ENCODE measurements around the gene PTPRM.
A peak's percentile ranks its signal among the peaks of the same experiment; 100 is the strongest.

The PTPRM gene

GRCh38 chr18:7814754-7815315 lies 247.7 kb downstream of the PTPRM start:
- H3K4me3 ChIP-seq (ENCODE audit: low read length) = no peak overlapping the region
- H3K36me3 ChIP-seq (ENCODE audit: insufficient read depth, low read length) = no peaks in the 10 kb centered on the region
- H3K9me3 ChIP-seq (replicated peaks; ENCODE audit: low read length) = peaks cover 2% of the 10 kb centered on the region
- no peaks in the 10 kb centered on the region for H3K27me3 ChIP-seq (ENCODE audit: control insufficient read depth, insufficient read depth, low read length)
- H3K4me2 ChIP-seq (ENCODE audit: low read length) = no peak overlapping the region
- H3K9ac ChIP-seq (ENCODE audit: low read depth, low read length) = no peak overlapping the region
- peaks cover 19% of the 10 kb centered on the region for H3K4me1 ChIP-seq (ENCODE audit: control insufficient read depth, insufficient read depth, low read length)

GRCh38 chr18:7815787-7816186 lies 248.7 kb downstream of the PTPRM start:
- Histone ChIP-seq H3K36me3 (ENCODE audit: insufficient read depth, low read length) (no peaks in the 10 kb centered on the region), H3K9ac (ENCODE audit: low read depth, low read length) (no peak overlapping the region), H3K27me3 (ENCODE audit: control insufficient read depth, insufficient read depth, low read length) (no peaks in the 10 kb centered on the region), H3K4me2 (ENCODE audit: low read length) (no peak overlapping the region), H3K4me3 (ENCODE audit: low read length) (no peak overlapping the region), H3K4me1 (ENCODE audit: control insufficient read depth, insufficient read depth, low read length) (peaks cover 19% of the 10 kb centered on the region), H3K9me3 (replicated peaks; ENCODE audit: low read length) (peaks cover 2% of the 10 kb centered on the region)

GRCh38 chr18:7817575-7818230 lies 250.6 kb downstream of the PTPRM start:
- Histone ChIP-seq H3K4me1 (ENCODE audit: control insufficient read depth, insufficient read depth, low read length) (peaks cover 12% of the 10 kb centered on the region), H3K9ac (ENCODE audit: low read depth, low read length) (no peak overlapping the region), H3K36me3 (ENCODE audit: insufficient read depth, low read length) (no peaks in the 10 kb centered on the region), H3K4me2 (ENCODE audit: low read length) (no peak overlapping the region), H3K4me3 (ENCODE audit: low read length) (no peak overlapping the region), H3K9me3 (replicated peaks; ENCODE audit: low read length) (peaks cover 2% of the 10 kb centered on the region), H3K27me3 (ENCODE audit: control insufficient read depth, insufficient read depth, low read length) (no peaks in the 10 kb centered on the region)

GRCh38 chr18:7821784-7822183 lies 254.7 kb downstream of the PTPRM start:
- H3K9ac ChIP-seq (ENCODE audit: low read depth, low read length) = no peak overlapping the region
- H3K4me1 ChIP-seq (ENCODE audit: control insufficient read depth, insufficient read depth, low read length) = peaks cover 7% of the 10 kb centered on the region
- H3K9me3 ChIP-seq (replicated peaks; ENCODE audit: low read length) = no peaks in the 10 kb centered on the region
- H3K36me3 ChIP-seq (ENCODE audit: insufficient read depth, low read length) = no peaks in the 10 kb centered on the region
- H3K4me3 ChIP-seq (ENCODE audit: low read length) = no peak overlapping the region
- no peaks in the 10 kb centered on the region for H3K27me3 ChIP-seq (ENCODE audit: control insufficient read depth, insufficient read depth, low read length)
- no peak overlapping the region for H3K4me2 ChIP-seq (ENCODE audit: low read length)

GRCh38 chr18:7822435-7823331 lies 255.6 kb downstream of the PTPRM start:
- Histone ChIP-seq H3K9me3 (replicated peaks; ENCODE audit: low read length) (no peaks in the 10 kb centered on the region), H3K4me2 (ENCODE audit: low read length) (peak overlapping the region; percentile 69), H3K4me3 (ENCODE audit: low read length) (peak overlapping the region; percentile 38), H3K9ac (ENCODE audit: low read depth, low read length) (no peak overlapping the region), H3K4me1 (ENCODE audit: control insufficient read depth, insufficient read depth, low read length) (peaks cover 7% of the 10 kb centered on the region), H3K27me3 (ENCODE audit: control insufficient read depth, insufficient read depth, low read length) (no peaks in the 10 kb centered on the region), H3K36me3 (ENCODE audit: insufficient read depth, low read length) (no peaks in the 10 kb centered on the region)

GRCh38 chr18:7824970-7825369 lies 257.9 kb downstream of the PTPRM start:
- H3K4me2 ChIP-seq (ENCODE audit: low read length) = no peak overlapping the region
- no peak overlapping the region for H3K4me3 ChIP-seq (ENCODE audit: low read length)
- H3K9ac ChIP-seq (ENCODE audit: low read depth, low read length) = no peak overlapping the region
- peaks cover 7% of the 10 kb centered on the region for H3K4me1 ChIP-seq (ENCODE audit: control insufficient read depth, insufficient read depth, low read length)
- H3K9me3 ChIP-seq (replicated peaks; ENCODE audit: low read length) = no peaks in the 10 kb centered on the region
- H3K36me3 ChIP-seq (ENCODE audit: insufficient read depth, low read length) = no peaks in the 10 kb centered on the region
- H3K27me3 ChIP-seq (ENCODE audit: control insufficient read depth, insufficient read depth, low read length) = no peaks in the 10 kb centered on the region

GRCh38 chr18:7830468-7830867 lies 263.4 kb downstream of the PTPRM start:
- Histone ChIP-seq H3K9me3 (replicated peaks; ENCODE audit: low read length) (no peaks in the 10 kb centered on the region), H3K4me3 (ENCODE audit: low read length) (no peak overlapping the region), H3K36me3 (ENCODE audit: insufficient read depth, low read length) (no peaks in the 10 kb centered on the region), H3K27me3 (ENCODE audit: control insufficient read depth, insufficient read depth, low read length) (no peaks in the 10 kb centered on the region), H3K9ac (ENCODE audit: low read depth, low read length) (no peak overlapping the region), H3K4me1 (ENCODE audit: control insufficient read depth, insufficient read depth, low read length) (no peaks in the 10 kb centered on the region), H3K4me2 (ENCODE audit: low read length) (no peak overlapping the region)

GRCh38 chr18:7839548-7839947 lies 272.4 kb downstream of the PTPRM start:
- H3K4me2 ChIP-seq (ENCODE audit: low read length) = no peak overlapping the region
- no peaks in the 10 kb centered on the region for H3K9me3 ChIP-seq (replicated peaks; ENCODE audit: low read length)
- H3K4me1 ChIP-seq (ENCODE audit: control insufficient read depth, insufficient read depth, low read length) = peaks cover 2% of the 10 kb centered on the region
- H3K9ac ChIP-seq (ENCODE audit: low read depth, low read length) = no peak overlapping the region
- no peaks in the 10 kb centered on the region for H3K36me3 ChIP-seq (ENCODE audit: insufficient read depth, low read length)
- no peak overlapping the region for H3K4me3 ChIP-seq (ENCODE audit: low read length)
- no peaks in the 10 kb centered on the region for H3K27me3 ChIP-seq (ENCODE audit: control insufficient read depth, insufficient read depth, low read length)

- Histone ChIP-seq H3K4me3 (ENCODE audit: low read length) (no peak overlapping the region), H3K27me3 (ENCODE audit: control insufficient read depth, insufficient read depth, low read length) (no peaks in the 10 kb centered on the region), H3K4me1 (ENCODE audit: control insufficient read depth, insufficient read depth, low read length) (peaks cover 2% of the 10 kb centered on the region), H3K4me2 (ENCODE audit: low read length) (no peak overlapping the region), H3K9ac (ENCODE audit: low read depth, low read length) (no peak overlapping the region), H3K36me3 (ENCODE audit: insufficient read depth, low read length) (no peaks in the 10 kb centered on the region), H3K9me3 (replicated peaks; ENCODE audit: low read length) (no peaks in the 10 kb centered on the region)
These were observed 273.3 kb downstream of the PTPRM start for GRCh38 chr18:7840411-7840810.

GRCh38 chr18:7844017-7844416 lies 276.9 kb downstream of the PTPRM start:
- Histone ChIP-seq H3K9ac (ENCODE audit: low read depth, low read length) (no peak overlapping the region), H3K4me1 (ENCODE audit: control insufficient read depth, insufficient read depth, low read length) (peaks cover 2% of the 10 kb centered on the region), H3K9me3 (replicated peaks; ENCODE audit: low read length) (no peaks in the 10 kb centered on the region), H3K36me3 (ENCODE audit: insufficient read depth, low read length) (no peaks in the 10 kb centered on the region), H3K27me3 (ENCODE audit: control insufficient read depth, insufficient read depth, low read length) (no peaks in the 10 kb centered on the region), H3K4me3 (ENCODE audit: low read length) (no peak overlapping the region), H3K4me2 (ENCODE audit: low read length) (no peak overlapping the region)

GRCh38 chr18:7844418-7844817 lies 277.3 kb downstream of the PTPRM start:
- H3K9ac ChIP-seq (ENCODE audit: low read depth, low read length) = no peak overlapping the region
- no peaks in the 10 kb centered on the region for H3K9me3 ChIP-seq (replicated peaks; ENCODE audit: low read length)
- no peaks in the 10 kb centered on the region for H3K27me3 ChIP-seq (ENCODE audit: control insufficient read depth, insufficient read depth, low read length)
- H3K4me2 ChIP-seq (ENCODE audit: low read length) = no peak overlapping the region
- no peaks in the 10 kb centered on the region for H3K36me3 ChIP-seq (ENCODE audit: insufficient read depth, low read length)
- H3K4me1 ChIP-seq (ENCODE audit: control insufficient read depth, insufficient read depth, low read length) = peaks cover 2% of the 10 kb centered on the region
- no peak overlapping the region for H3K4me3 ChIP-seq (ENCODE audit: low read length)

Measured in skeletal muscle satellite cell (primary cell).